ENCODE measurements around the gene TMEM74B. TPM values are rescaled to one million over a fixed set of nuclear protein-coding genes. Genes with fewer than 3 reads are reported as not detected.
A peak's percentile ranks its signal among the peaks of the same experiment; 100 is the strongest.

TMEM74B gene
- total and polyA plus RNA-seq, 7 experiments from 2014 or later, result 0.18 to 0.60 (median 0.31) TPM; not detected in 3

DNA sequence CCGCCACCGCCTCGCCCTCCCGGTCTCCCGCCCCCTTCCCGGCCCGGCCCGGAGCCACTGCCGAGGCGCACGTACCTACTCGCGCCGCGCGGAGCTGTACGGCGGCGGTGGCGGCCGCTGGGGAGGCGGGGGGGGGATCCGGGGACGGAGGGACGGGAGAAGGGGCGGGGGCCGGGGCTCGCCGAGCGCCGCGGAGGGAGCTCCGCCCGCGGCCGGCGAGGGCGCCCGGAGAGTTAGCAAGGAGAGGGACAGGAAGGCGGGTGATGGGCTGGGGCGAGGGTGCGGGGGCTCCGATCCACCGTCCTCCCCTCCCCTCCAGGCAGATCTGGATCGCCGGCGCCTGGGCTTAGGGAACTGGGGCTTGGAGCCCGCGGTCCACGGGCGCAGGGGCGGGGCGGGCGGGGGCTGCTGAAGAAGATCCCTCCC is 548 bp upstream of the TMEM74B start:
- peak in 3 of 9 donors; percentile 11 to 28 (median 14) for DNase-seq
- peaks cover 7 to 13% (median 11%) of the 10 kb centered on the region in 7 donors for H3K4me1 Mint-ChIP-seq
- Histone ChIP-seq H3K4me3 (ENCODE audit: low read length) (no peak overlapping the region), H3K36me3 (ENCODE audit: control insufficient read depth in 2 of 3, insufficient read depth in 3 of 3, low read length in 3 of 3) (no peaks in the 10 kb centered on the region), H3K4me1 (ENCODE audit: control insufficient read depth in 2 of 2, insufficient read depth in 2 of 2, low read length in 2 of 2) (no peaks in the 10 kb centered on the region), H3K9me3 (ENCODE audit: control insufficient read depth in 2 of 3, low read length in 3 of 3) (no peaks in the 10 kb centered on the region), H3K27ac (ENCODE audit: low read depth, low read length) (no peak overlapping the region), H3K27me3 (ENCODE audit: control insufficient read depth in 2 of 2, insufficient read depth in 2 of 2, low read length in 2 of 2) (peaks cover 0 to 3% of the 10 kb centered on the region in 2 donors)
- POLR2A ChIA-PET, result no interaction called here
- intact Hi-C loops (cut with micrococcal nuclease), result loop anchor here in 1 of 2 donors (2.0 to 5.0 kb wide), 3 partner anchors 27 to 213 kb away; no protein-coding TSS in a partner anchor
- H3K27ac Mint-ChIP-seq, result no peak overlapping the region
- H3K9me3 Mint-ChIP-seq, result no peaks in the 10 kb centered on the region
- peak; percentile 15 for ATAC-seq
- H3K27me3 Mint-ChIP-seq, result peaks cover 17 to 46% (median 33%) of the 10 kb centered on the region in 5 donors
- CTCF ChIA-PET, result no interaction called here
- peaks cover 0 to 5% (median 0%) of the 10 kb centered on the region in 5 donors for H3K36me3 Mint-ChIP-seq
- peak overlapping the region in 1 of 10 donors; percentile 30 for H3K4me3 Mint-ChIP-seq

DNA sequence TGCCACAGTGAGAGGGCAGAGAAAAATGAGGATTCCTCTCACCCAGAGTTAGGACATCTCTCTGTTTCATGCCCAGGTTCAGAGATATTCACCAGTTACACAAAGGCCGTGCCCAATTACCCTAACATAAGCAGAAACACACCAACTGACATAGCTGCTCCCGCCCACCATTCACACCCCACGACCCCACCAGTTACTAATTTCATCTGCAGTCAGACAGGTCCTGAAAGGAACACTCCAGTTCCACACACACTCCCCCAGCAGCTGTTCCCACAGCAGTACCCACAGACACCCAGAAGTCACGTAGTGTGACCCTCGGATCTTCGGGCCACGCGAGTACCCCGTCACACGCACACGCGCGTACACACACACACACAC is 532 bp downstream of the TMEM74B start:
- intact Hi-C loops (cut with micrococcal nuclease), result loop anchor here in 1 of 2 donors (2.0 kb wide), 2 partner anchors 29 to 75 kb away; no protein-coding TSS in a partner anchor
- CTCF ChIA-PET, result interaction anchor here (1.0 kb wide), 1 partner anchor 36 kb away, joined by 6 read pairs; no protein-coding TSS in a partner anchor

DNA sequence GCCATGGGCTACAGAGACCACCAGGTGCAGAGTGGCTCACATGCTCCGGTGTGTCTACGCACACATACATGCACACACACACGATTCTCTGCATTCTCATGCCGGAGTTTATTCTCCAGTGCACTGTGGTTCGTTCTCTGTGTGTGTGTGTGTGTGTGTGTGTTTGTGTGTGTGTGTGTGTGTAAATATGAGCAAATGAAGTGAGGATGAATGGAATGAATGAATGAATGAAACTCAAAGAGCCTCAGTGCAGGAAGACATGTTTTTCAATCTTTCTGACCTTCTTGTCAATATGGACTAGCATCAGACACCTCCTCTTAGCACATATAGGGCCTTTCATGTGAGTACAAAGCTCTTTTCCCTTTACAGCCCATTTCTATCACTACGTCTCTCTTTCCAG is 1.6 kb downstream of the TMEM74B start:
- intact Hi-C loops (cut with micrococcal nuclease), result no loop called here
- H3K36me3 Mint-ChIP-seq, result peaks cover 0 to 5% (median 0%) of the 10 kb centered on the region in 5 donors
- H3K9me3 Mint-ChIP-seq, result no peaks in the 10 kb centered on the region
- ChIA-PET CTCF (no interaction called here), POLR2A (no interaction called here)
- H3K27me3 Mint-ChIP-seq, result peaks cover 14 to 32% (median 25%) of the 10 kb centered on the region in 5 donors
- Histone ChIP-seq H3K36me3 (ENCODE audit: control insufficient read depth in 2 of 3, insufficient read depth in 3 of 3, low read length in 3 of 3) (no peaks in the 10 kb centered on the region), H3K4me1 (ENCODE audit: control insufficient read depth in 2 of 2, insufficient read depth in 2 of 2, low read length in 2 of 2) (no peaks in the 10 kb centered on the region), H3K4me3 (ENCODE audit: low read length) (no peak overlapping the region), H3K27me3 (ENCODE audit: control insufficient read depth in 2 of 2, insufficient read depth in 2 of 2, low read length in 2 of 2) (peaks cover 0 to 3% of the 10 kb centered on the region in 2 donors), H3K9me3 (ENCODE audit: control insufficient read depth in 2 of 3, low read length in 3 of 3) (no peaks in the 10 kb centered on the region), H3K27ac (ENCODE audit: low read depth, low read length) (no peak overlapping the region)
- H3K27ac Mint-ChIP-seq, result no peak overlapping the region
- no peak for ATAC-seq
- H3K4me3 Mint-ChIP-seq, result peak overlapping the region in 4 of 10 donors; percentile 11 to 59 (median 41)
- no peak for DNase-seq
- H3K4me1 Mint-ChIP-seq, result peaks cover 7 to 13% (median 11%) of the 10 kb centered on the region in 7 donors

More for the DNA sequence above, 532 bp downstream of the TMEM74B start:
- Mint-ChIP-seq H3K36me3 (peaks cover 0 to 5% (median 0%) of the 10 kb centered on the region in 5 donors), H3K4me1 (peaks cover 7 to 13% (median 11%) of the 10 kb centered on the region in 7 donors), H3K9me3 (no peaks in the 10 kb centered on the region), H3K4me3 (peak overlapping the region in 9 of 10 donors; percentile 59 to 82 (median 75)), H3K27ac (no peak overlapping the region), H3K27me3 (peaks cover 14 to 35% (median 25%) of the 10 kb centered on the region in 5 donors)
- Histone ChIP-seq H3K4me3 (ENCODE audit: low read length) (no peak overlapping the region), H3K27me3 (ENCODE audit: control insufficient read depth in 2 of 2, insufficient read depth in 2 of 2, low read length in 2 of 2) (peaks cover 0 to 3% of the 10 kb centered on the region in 2 donors), H3K27ac (ENCODE audit: low read depth, low read length) (no peak overlapping the region), H3K36me3 (ENCODE audit: control insufficient read depth in 2 of 3, insufficient read depth in 3 of 3, low read length in 3 of 3) (no peaks in the 10 kb centered on the region), H3K4me1 (ENCODE audit: control insufficient read depth in 2 of 2, insufficient read depth in 2 of 2, low read length in 2 of 2) (no peaks in the 10 kb centered on the region), H3K9me3 (ENCODE audit: control insufficient read depth in 2 of 3, low read length in 3 of 3) (no peaks in the 10 kb centered on the region)
- POLR2A ChIA-PET, result no interaction called here
- no peak for DNase-seq
- no peak for ATAC-seq

DNA sequence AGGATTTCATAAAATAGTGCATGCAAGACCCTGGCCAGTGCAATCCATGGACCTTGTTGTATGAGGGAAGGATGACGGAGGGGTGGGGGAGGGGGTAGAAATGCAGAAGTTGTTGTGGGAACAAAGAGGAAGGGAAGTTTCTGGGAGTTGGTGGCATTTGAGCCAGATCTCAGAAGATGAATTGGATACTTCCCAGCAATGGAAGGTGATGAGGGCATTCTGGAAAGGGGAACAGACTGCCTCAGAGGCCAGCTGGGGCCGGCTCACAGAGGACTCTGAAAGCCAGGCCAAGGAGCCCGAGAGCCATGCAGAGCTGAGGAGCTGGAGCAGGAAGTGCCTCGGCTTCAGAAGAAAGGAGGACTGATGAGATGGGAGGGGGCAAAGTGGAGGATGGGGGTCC is 2.7 kb downstream of the TMEM74B start:
- no peak overlapping the region for H3K27ac Mint-ChIP-seq
- intact Hi-C loops (cut with micrococcal nuclease), result no loop called here
- Histone ChIP-seq H3K4me1 (ENCODE audit: control insufficient read depth in 2 of 2, insufficient read depth in 2 of 2, low read length in 2 of 2) (no peaks in the 10 kb centered on the region), H3K27me3 (ENCODE audit: control insufficient read depth in 2 of 2, insufficient read depth in 2 of 2, low read length in 2 of 2) (peaks cover 0 to 1% of the 10 kb centered on the region in 2 donors), H3K9me3 (ENCODE audit: control insufficient read depth in 2 of 3, low read length in 3 of 3) (no peaks in the 10 kb centered on the region), H3K27ac (ENCODE audit: low read depth, low read length) (no peak overlapping the region), H3K4me3 (ENCODE audit: low read length) (no peak overlapping the region), H3K36me3 (ENCODE audit: control insufficient read depth in 2 of 3, insufficient read depth in 3 of 3, low read length in 3 of 3) (no peaks in the 10 kb centered on the region)
- no peak overlapping the region for H3K4me3 Mint-ChIP-seq
- H3K4me1 Mint-ChIP-seq, result peaks cover 7 to 13% (median 11%) of the 10 kb centered on the region in 7 donors
- ChIA-PET CTCF (no interaction called here), POLR2A (no interaction called here)
- H3K9me3 Mint-ChIP-seq, result no peaks in the 10 kb centered on the region
- peaks cover 14 to 32% (median 25%) of the 10 kb centered on the region in 5 donors for H3K27me3 Mint-ChIP-seq
- ATAC-seq (no peak), DNase-seq (no peak)
- peaks cover 0 to 5% (median 0%) of the 10 kb centered on the region in 5 donors for H3K36me3 Mint-ChIP-seq

DNA sequence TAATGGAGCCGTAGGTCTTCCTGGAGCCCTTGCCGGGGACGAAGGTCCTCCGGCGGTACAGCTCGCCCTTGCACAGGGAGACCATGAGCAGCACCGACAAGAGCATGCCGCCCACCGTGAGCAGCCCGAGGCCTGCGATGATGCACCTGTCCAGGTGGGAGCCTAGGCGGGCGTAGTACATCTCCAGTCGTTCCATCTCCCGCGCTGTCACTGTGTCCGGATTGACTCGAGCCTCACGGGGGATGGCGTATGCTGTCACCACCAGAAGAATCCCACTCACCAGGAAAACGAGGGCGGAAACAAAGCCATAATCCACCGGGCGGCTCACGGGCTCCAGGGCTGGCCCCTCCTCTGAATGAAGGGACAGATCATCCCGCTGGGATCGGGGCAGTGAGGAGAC is 3.8 kb downstream of the TMEM74B start:
- ChIA-PET POLR2A (no interaction called here), CTCF (no interaction called here)
- H3K27ac Mint-ChIP-seq, result no peak overlapping the region
- peaks cover 14 to 27% (median 21%) of the 10 kb centered on the region in 5 donors for H3K27me3 Mint-ChIP-seq
- no peaks in the 10 kb centered on the region for H3K27me3 ChIP-seq (ENCODE audit: control insufficient read depth in 2 of 2, insufficient read depth in 2 of 2, low read length in 2 of 2)
- H3K9me3 ChIP-seq (ENCODE audit: control insufficient read depth in 2 of 3, low read length in 3 of 3), result no peaks in the 10 kb centered on the region
- H3K36me3 Mint-ChIP-seq, result peaks cover 0 to 7% (median 5%) of the 10 kb centered on the region in 5 donors
- H3K9me3 Mint-ChIP-seq, result no peaks in the 10 kb centered on the region
- no peak for ATAC-seq
- peaks cover 7 to 10% (median 9%) of the 10 kb centered on the region in 7 donors for H3K4me1 Mint-ChIP-seq
- no peak overlapping the region for H3K4me3 ChIP-seq (ENCODE audit: low read length)
- H3K4me3 Mint-ChIP-seq, result no peak overlapping the region
- no peak overlapping the region for H3K27ac ChIP-seq (ENCODE audit: low read depth, low read length)
- H3K36me3 ChIP-seq (ENCODE audit: control insufficient read depth in 2 of 3, insufficient read depth in 3 of 3, low read length in 3 of 3), result peaks cover 0 to 4% (median 0%) of the 10 kb centered on the region in 3 experiments
- intact Hi-C loops (cut with micrococcal nuclease), result no loop called here
- H3K4me1 ChIP-seq (ENCODE audit: control insufficient read depth in 2 of 2, insufficient read depth in 2 of 2, low read length in 2 of 2), result no peaks in the 10 kb centered on the region
- no peak for DNase-seq

DNA sequence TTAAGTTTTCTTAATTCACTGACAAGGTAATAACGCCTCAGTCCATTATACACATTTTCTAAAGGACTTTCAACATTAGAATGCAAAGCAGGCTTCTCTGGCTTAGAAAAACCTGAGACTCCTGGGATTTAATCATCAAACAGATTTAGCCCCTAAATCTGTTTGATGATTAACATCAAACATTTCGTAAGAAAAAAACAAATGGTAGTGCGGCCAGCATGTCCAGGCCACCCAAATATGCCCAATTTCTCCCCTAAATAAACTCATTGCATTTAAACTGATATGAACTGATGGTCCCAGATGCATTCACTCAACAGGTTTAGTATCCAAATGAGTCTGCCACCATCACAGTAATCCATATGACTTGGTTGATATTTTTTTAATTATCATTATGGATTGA is 6.2 kb downstream of the TMEM74B start:
- ATAC-seq (no peak), DNase-seq (no peak)
- ChIA-PET POLR2A (interaction anchor here (0.7 kb wide), 1 partner anchor 54 kb away, joined by 4 read pairs; no protein-coding TSS in a partner anchor), CTCF (interaction anchor here (0.6 to 0.7 kb wide), 2 partner anchors 9 to 34 kb away, joined by 3 read pairs; no protein-coding TSS in a partner anchor)
- Mint-ChIP-seq H3K27ac (no peak overlapping the region), H3K4me3 (no peak overlapping the region), H3K9me3 (no peaks in the 10 kb centered on the region), H3K4me1 (peaks cover 0 to 4% (median 0%) of the 10 kb centered on the region in 7 donors), H3K27me3 (peaks cover 3 to 14% (median 9%) of the 10 kb centered on the region in 5 donors), H3K36me3 (peaks cover 4 to 18% (median 5%) of the 10 kb centered on the region in 5 donors)
- no peaks in the 10 kb centered on the region for H3K4me1 ChIP-seq (ENCODE audit: control insufficient read depth in 2 of 2, insufficient read depth in 2 of 2, low read length in 2 of 2)
- no peaks in the 10 kb centered on the region for H3K9me3 ChIP-seq (ENCODE audit: control insufficient read depth in 2 of 3, low read length in 3 of 3)
- H3K36me3 ChIP-seq (ENCODE audit: control insufficient read depth in 2 of 3, insufficient read depth in 3 of 3, low read length in 3 of 3), result peaks cover 0 to 20% (median 0%) of the 10 kb centered on the region in 3 experiments
- H3K27ac ChIP-seq (ENCODE audit: low read depth, low read length), result no peak overlapping the region
- intact Hi-C loops (cut with micrococcal nuclease), result no loop called here
- H3K4me3 ChIP-seq (ENCODE audit: low read length), result no peak overlapping the region
- H3K27me3 ChIP-seq (ENCODE audit: control insufficient read depth in 2 of 2, insufficient read depth in 2 of 2, low read length in 2 of 2), result no peaks in the 10 kb centered on the region

DNA sequence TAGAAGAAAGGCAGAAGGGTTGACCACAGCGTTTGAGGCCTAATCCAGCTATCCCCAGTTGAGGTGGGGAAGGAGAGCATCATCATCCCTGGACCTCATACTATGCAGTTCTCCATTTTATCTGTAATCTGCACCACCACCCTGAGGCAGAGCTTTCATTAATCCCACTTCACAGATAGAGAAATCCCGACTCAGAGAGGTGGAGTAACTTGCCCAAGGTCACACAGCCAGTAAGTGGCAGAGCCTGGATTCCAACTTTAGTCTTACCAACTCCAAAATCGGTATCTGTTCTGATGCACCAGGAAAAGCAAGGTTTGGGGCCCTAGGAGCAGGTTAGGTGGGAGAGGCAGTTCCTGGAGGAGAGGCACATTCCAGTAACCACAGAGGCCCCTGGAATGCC is 6.7 kb downstream of the TMEM74B start:
- ATAC-seq (no peak), DNase-seq (no peak)
- Histone ChIP-seq H3K4me3 (ENCODE audit: low read length) (no peak overlapping the region), H3K4me1 (ENCODE audit: control insufficient read depth in 2 of 2, insufficient read depth in 2 of 2, low read length in 2 of 2) (no peaks in the 10 kb centered on the region), H3K9me3 (ENCODE audit: control insufficient read depth in 2 of 3, low read length in 3 of 3) (no peaks in the 10 kb centered on the region), H3K36me3 (ENCODE audit: control insufficient read depth in 2 of 3, insufficient read depth in 3 of 3, low read length in 3 of 3) (peaks cover 0 to 25% (median 0%) of the 10 kb centered on the region in 3 experiments), H3K27me3 (ENCODE audit: control insufficient read depth in 2 of 2, insufficient read depth in 2 of 2, low read length in 2 of 2) (no peaks in the 10 kb centered on the region), H3K27ac (ENCODE audit: low read depth, low read length) (no peak overlapping the region)
- Mint-ChIP-seq H3K9me3 (no peaks in the 10 kb centered on the region), H3K27me3 (peaks cover 0 to 9% (median 4%) of the 10 kb centered on the region in 5 donors), H3K4me3 (no peak overlapping the region), H3K36me3 (peaks cover 4 to 22% (median 10%) of the 10 kb centered on the region in 5 donors), H3K27ac (no peak overlapping the region), H3K4me1 (no peaks in the 10 kb centered on the region)
- ChIA-PET POLR2A (no interaction called here), CTCF (no interaction called here)
- intact Hi-C loops (cut with micrococcal nuclease), result no loop called here

Data from naive thymus-derived CD4-positive, alpha-beta T cell (primary cell).